Heart right ventricle (tissue), 16 donors: ENCODE results near the gene MAPK8IP2. TPM values are rescaled to one million over a fixed set of nuclear protein-coding genes. Genes with fewer than 3 reads are reported as not detected.
"Not testable (repeated sequence)": the region's sequence is repeated elsewhere in the genome, so short reads cannot be mapped to it uniquely, and the experiment has no call there.

ENCODE experiments used
- ATAC-seq, 8 donors: fragments of 200-7000 bp; cut with Tn5 transposase; one replicate each; pipeline ENCODE4 v1.9.1; 2020; ENCODE audit warnings: mild to moderate bottlenecking in 8 of 8, moderate library complexity in 8 of 8, moderate number of reproducible peaks in 1 of 8
- DNase-seq, 2 donors: peaks; one replicate each; pipeline ENCODE4 v3.0.0-alpha.2; 2020
- H3K27ac ChIP-seq, 10 donors: fragments of 200-600 bp; sonication (generic) in 2 of 10; one replicate each; pipeline versions ENCODE4 v1.5.0 to v1.8.0; 2020 to 2022; ENCODE audit warnings: mild to moderate bottlenecking in 3 of 10
- H3K27me3 ChIP-seq, 7 donors: fragments of 200-600 bp; one replicate each; pipeline ENCODE4 v1.8.0; 2021 to 2022; ENCODE audit warnings: mild to moderate bottlenecking in 2 of 7
- H3K36me3 ChIP-seq, 9 donors: fragments of 200-600 bp; sonication (generic) in 1 of 9; one replicate each; pipeline versions ENCODE4 v1.5.0 to v1.8.0; 2020 to 2022; ENCODE audit warnings: mild to moderate bottlenecking in 2 of 9
- H3K4me1 ChIP-seq, 9 donors: fragments of 200-600 bp; sonication (generic) in 1 of 9; one replicate each; pipeline versions ENCODE4 v1.5.0 to v1.8.0; 2020 to 2022; ENCODE audit warnings: mild to moderate bottlenecking in 4 of 9
- H3K4me3 ChIP-seq, 10 donors: fragments of 200-600 bp; sonication (generic) in 2 of 10; one replicate each; pipeline versions ENCODE4 v1.5.0 to v1.8.0; 2020 to 2022; ENCODE audit warnings: mild to moderate bottlenecking in 7 of 10, moderate library complexity in 2 of 10
- H3K9me3 ChIP-seq, 11 donors: fragments of 200-600 bp in 10 of 11; sonication (generic) in 2 of 11; one replicate each; pipeline versions ENCODE4 v1.5.0 to v1.8.0; 2013 to 2022; ENCODE audit warnings: mild to moderate bottlenecking in 2 of 11, control low read depth in 1 of 11, moderate library complexity in 1 of 11
- CTCF ChIP-seq, 9 donors: fragments of 200-600 bp; sonication (generic) in 2 of 9; IDR thresholded peaks; one replicate each; pipeline versions ENCODE4 v1.5.0 to v1.8.0; 2021 to 2022; ENCODE audit warnings: antibody characterized with exemption in 9 of 9, mild to moderate bottlenecking in 5 of 9, moderate library complexity in 1 of 9
- WGBS, 2 donors: extraction: QIAGEN DNeasy Blood & Tissue Kit; methylation state at CpG; one replicate each; pipeline ENCODE4 v1.1.7; 2013; ENCODE audit warnings: inconsistent platforms in 1 of 2; 5-methylcytosine and 5-hydroxymethylcytosine counted together
- intact Hi-C, 10 donors: fragments of 100-400 bp; cut with DNase I; formaldehyde crosslinking; loops; one replicate each; pipeline versions ENCODE4 v1.11.1 to v1.14.2; 2022
- polyA plus RNA-seq, 2 donors: library from polyadenylated mRNA; stranded (reverse); fragments of 200-250 nt; gene quantifications; one replicate each; pipeline ENCODE4 v1.2.3, GENCODE V29; 2013
- total RNA-seq, 10 donors: library from RNA; stranded (reverse); fragmentation: NEBNext Ultra II Directional in 3 of 10; extraction: Animal tissue kit (Norgen Biotek cat#: 25700) in 3 of 10; gene quantifications; one replicate each; pipeline versions ENCODE4 v1.2.1 to v1.2.4, GENCODE V29; 2021 to 2023
- donor health status: Arrhythmogenic right ventricular cardiomyopathy.
- donor health status: ischemic (EF 13 %, LVEDD 7.1; RV severe dilation, severe dysfunction).
- donor health status: healthy with polysubstance abuse.
- donor health status: DM: no; HTN: yes; CAD: no.
- donor health status: DM: no; HTN: no; CAD: no.
- donor health status: ischemic (EF 25% LVEDD 6.9; RV normal size, moderate dysfunction).
- donor health status: ischemic (EF 25% LVEDD 5.7; RV mildly dilated, moderate dysfunction).
- donor health status: healthy.
- donor health status: DM: yes; HTN: yes; CAD: no.
- donor health status: Ischemic cardiomyopathy.
- donor health status: ischemic (EF 35%, LVEDD 5.7; RV mildly dilated, moderate dysfunction).
- donor health status: nonischemic (EF 11% LVEDD 7.7; RV severe dilation, severe dysfunction).
- donor health status: DM: yes; HTN: yes; CAD: no.
- donor health status: PGD.
- donor health status: ischemic (EF 29% LVEDD 5.4; RV normal size, mild dysfunction).
- donor health status: nonischemic (EF 23%, LVEDD 6.1; RV moderate dilation, normal function).

The MAPK8IP2 gene
- total and polyA plus RNA-seq, 12 donors = 0.08 to 0.52 (median 0.27) TPM

- H3K4me3 ChIP-seq = peak overlapping the region in 2 of 10 donors; percentile 13 to 18
- no peaks in the 10 kb centered on the region for H3K36me3 ChIP-seq
- 18 to 20% methylated on average over 17 of the region's 17 CpGs for WGBS, 2 donors
- H3K9me3 ChIP-seq = no peaks in the 10 kb centered on the region
- DNase-seq = peak; percentile 41
- peak overlapping the region; percentile 40 to 94 (median 64) for H3K27ac ChIP-seq
- intact Hi-C loops = loop anchor here in 2 of 10 donors (1.0 to 5.0 kb wide), 3 partner anchors 15 to 50 kb away; partner anchors contain the start of gene SHANK3 (in 1 of the 2)
- H3K27me3 ChIP-seq = peaks cover 0 to 40% (median 23%) of the 10 kb centered on the region in 7 donors
- peak in 8 of 9 donors; percentile 20 to 68 (median 46) for TF ChIP-seq CTCF (IDR thresholded peaks at IDR 0.05)
- peaks cover 11 to 25% (median 16%) of the 10 kb centered on the region in 9 donors for H3K4me1 ChIP-seq
- ATAC-seq = peak; percentile 75 to 89 (median 83)
These were observed 41.4 kb downstream of the MAPK8IP2 start for GRCh38 chr22:50641696-50642607.

- H3K9me3 ChIP-seq, H3K36me3 ChIP-seq, H3K27ac ChIP-seq, ATAC-seq, H3K4me3 ChIP-seq, DNase-seq: not testable (repeated sequence)
- intact Hi-C loops = loop anchor here in 1 of 10 donors (2.0 to 5.0 kb wide), 2 partner anchors 14 to 49 kb away; no protein-coding TSS in a partner anchor
- Histone ChIP-seq H3K27me3 (peaks cover 0 to 45% (median 24%) of the 10 kb centered on the region in 7 donors), H3K4me1 (peaks cover 11 to 25% (median 16%) of the 10 kb centered on the region in 9 donors)
- 93 to 95% methylated on average over 17 of the region's 17 CpGs for WGBS, 2 donors
These were observed 42.6 kb downstream of the MAPK8IP2 start for GRCh38 chr22:50643021-50643820.

- intact Hi-C loops = loop anchor here in 1 of 10 donors (2.0 to 5.0 kb wide), 2 partner anchors 13 to 49 kb away; no protein-coding TSS in a partner anchor
- H3K36me3 ChIP-seq, ATAC-seq, DNase-seq, H3K27ac ChIP-seq, H3K4me3 ChIP-seq: not testable (repeated sequence)
- peaks cover 11 to 25% (median 16%) of the 10 kb centered on the region in 9 donors for H3K4me1 ChIP-seq
- 65 to 66% methylated on average over 3 of the region's 3 CpGs for WGBS, 2 donors
- H3K27me3 ChIP-seq = peaks cover 0 to 45% (median 24%) of the 10 kb centered on the region in 7 donors
- H3K9me3 ChIP-seq = peaks cover 0 to 14% (median 0%) of the 10 kb centered on the region in 11 donors
These were observed 43.2 kb downstream of the MAPK8IP2 start for GRCh38 chr22:50643821-50644101.

- ATAC-seq (no peak), DNase-seq (no peak)
- Histone ChIP-seq H3K4me1 (peaks cover 0 to 36% (median 19%) of the 10 kb centered on the region in 9 donors), H3K27ac (no peak overlapping the region), H3K27me3 (peaks cover 0 to 23% (median 4%) of the 10 kb centered on the region in 7 donors), H3K4me3 (no peak overlapping the region), H3K36me3 (no peaks in the 10 kb centered on the region), H3K9me3 (peaks cover 0 to 19% (median 0%) of the 10 kb centered on the region in 11 donors)
- WGBS, 2 donors = 86 to 92% methylated on average over 10 of the region's 10 CpGs
- no peak for TF ChIP-seq CTCF (IDR thresholded peaks at IDR 0.05)
- intact Hi-C loops = no loop called here
These were observed 52.7 kb downstream of the MAPK8IP2 start for GRCh38 chr22:50653256-50653655.

GRCh38 chr22:50654664-50655063 lies 54.1 kb downstream of the MAPK8IP2 start:
- Histone ChIP-seq H3K4me1 (peaks cover 0 to 43% (median 19%) of the 10 kb centered on the region in 9 donors), H3K27ac (peak overlapping the region in 5 of 10 donors; percentile 72 to 87 (median 84)), H3K27me3 (peaks cover 0 to 25% (median 5%) of the 10 kb centered on the region in 7 donors)
- H3K36me3 ChIP-seq, intact Hi-C loops, DNase-seq, ATAC-seq, H3K9me3 ChIP-seq, H3K4me3 ChIP-seq: not testable (repeated sequence)
- WGBS, 2 donors = 79 to 91% methylated on average over 6 of the region's 6 CpGs
